ENCODE data around the gene NAGPA. TPM values are rescaled to one million over a fixed set of nuclear protein-coding genes. Genes with fewer than 3 reads are reported as not detected.

NAGPA gene
- total RNA-seq, 1 donor from 2014 or later = 18.0 TPM

- peaks cover 11% of the 10 kb centered on the region for H3K27me3 Mint-ChIP-seq
- TF ChIP-seq CTCF (conservative IDR thresholded peaks at IDR 0.05) = no peak
- no peaks in the 10 kb centered on the region for H3K36me3 Mint-ChIP-seq
- no peak overlapping the region for H3K4me3 Mint-ChIP-seq
- no peak for DNase-seq (ENCODE audit: extremely low spot score, unreplicated experiment)
- no peaks in the 10 kb centered on the region for H3K4me1 Mint-ChIP-seq (ENCODE audit: unreplicated experiment)
- no peak overlapping the region for H3K27ac Mint-ChIP-seq
- H3K9me3 Mint-ChIP-seq = no peaks in the 10 kb centered on the region
These were observed 16.6 kb downstream of the NAGPA start for GRCh38 chr16:5016967-5017677.

- Mint-ChIP-seq H3K4me3 (no peak overlapping the region), H3K36me3 (no peaks in the 10 kb centered on the region), H3K27ac (no peak overlapping the region), H3K4me1 (ENCODE audit: unreplicated experiment) (no peaks in the 10 kb centered on the region), H3K9me3 (no peaks in the 10 kb centered on the region), H3K27me3 (peaks cover 18% of the 10 kb centered on the region)
- DNase-seq (ENCODE audit: extremely low spot score, unreplicated experiment) = no peak
- no peak for TF ChIP-seq CTCF (conservative IDR thresholded peaks at IDR 0.05)
These were observed 17.8 kb downstream of the NAGPA start for GRCh38 chr16:5015887-5016286.

GRCh38 chr16:5015351-5015750, 18.4 kb downstream of the NAGPA start:
- TF ChIP-seq CTCF (conservative IDR thresholded peaks at IDR 0.05) = no peak
- no peak for DNase-seq (ENCODE audit: extremely low spot score, unreplicated experiment)
- H3K4me3 Mint-ChIP-seq = no peak overlapping the region
- H3K27ac Mint-ChIP-seq = no peak overlapping the region
- no peaks in the 10 kb centered on the region for H3K9me3 Mint-ChIP-seq
- no peaks in the 10 kb centered on the region for H3K4me1 Mint-ChIP-seq (ENCODE audit: unreplicated experiment)
- peaks cover 22% of the 10 kb centered on the region for H3K27me3 Mint-ChIP-seq
- H3K36me3 Mint-ChIP-seq = no peaks in the 10 kb centered on the region

GRCh38 chr16:5012887-5013286, 20.8 kb downstream of the NAGPA start:
- peaks cover 29% of the 10 kb centered on the region for H3K27me3 Mint-ChIP-seq
- no peaks in the 10 kb centered on the region for H3K9me3 Mint-ChIP-seq
- H3K4me3 Mint-ChIP-seq = no peak overlapping the region
- no peaks in the 10 kb centered on the region for H3K4me1 Mint-ChIP-seq (ENCODE audit: unreplicated experiment)
- no peaks in the 10 kb centered on the region for H3K36me3 Mint-ChIP-seq
- no peak for DNase-seq (ENCODE audit: extremely low spot score, unreplicated experiment)
- H3K27ac Mint-ChIP-seq = no peak overlapping the region
- no peak for TF ChIP-seq CTCF (conservative IDR thresholded peaks at IDR 0.05)

GRCh38 chr16:5011637-5012036, 22.1 kb downstream of the NAGPA start:
- TF ChIP-seq CTCF (conservative IDR thresholded peaks at IDR 0.05) = no peak
- H3K9me3 Mint-ChIP-seq = no peaks in the 10 kb centered on the region
- no peaks in the 10 kb centered on the region for H3K36me3 Mint-ChIP-seq
- peaks cover 27% of the 10 kb centered on the region for H3K27me3 Mint-ChIP-seq
- no peaks in the 10 kb centered on the region for H3K4me1 Mint-ChIP-seq (ENCODE audit: unreplicated experiment)
- no peak overlapping the region for H3K4me3 Mint-ChIP-seq
- no peak for DNase-seq (ENCODE audit: extremely low spot score, unreplicated experiment)
- no peak overlapping the region for H3K27ac Mint-ChIP-seq
